Omental fat pad (tissue), 4 donors: ENCODE results near the gene GPR68. TPM values are rescaled to one million over a fixed set of nuclear protein-coding genes. Genes with fewer than 3 reads are reported as not detected.

Experiments
- ATAC-seq: fragments of 150-250 bp; one replicate; pipeline ENCODE4 v1.9.1; 2016; ENCODE audit warnings: mild to moderate bottlenecking, moderate library complexity; ENCODE audit not compliant: low FRiP score
- DNase-seq: peaks from one replicate; pipeline ENCODE4 v3.0.0-alpha.2; 2019; ENCODE audit warnings: low spot score
- total RNA-seq, 4 donors: library from RNA; depleted of rRNA; stranded (reverse); fragments of >200 nt; gene quantifications; one replicate each; pipeline ENCODE4 v1.1.0, GENCODE V29; 2016
- TF ChIP-seq, protein P1 (sequence below), 3 donors: fragments of 450-650 bp; IDR thresholded peaks; one replicate each; pipeline ENCODE4 v1.5.1; 2016 to 2017; ENCODE audit warnings: antibody characterized with exemption in 3 of 3, mild to moderate bottlenecking in 3 of 3, moderate library complexity in 2 of 3

GPR68 gene
- total RNA-seq, 4 donors from 2014 or later, result 0.19 to 0.36 (median 0.19) TPM; not detected in 1

DNA sequence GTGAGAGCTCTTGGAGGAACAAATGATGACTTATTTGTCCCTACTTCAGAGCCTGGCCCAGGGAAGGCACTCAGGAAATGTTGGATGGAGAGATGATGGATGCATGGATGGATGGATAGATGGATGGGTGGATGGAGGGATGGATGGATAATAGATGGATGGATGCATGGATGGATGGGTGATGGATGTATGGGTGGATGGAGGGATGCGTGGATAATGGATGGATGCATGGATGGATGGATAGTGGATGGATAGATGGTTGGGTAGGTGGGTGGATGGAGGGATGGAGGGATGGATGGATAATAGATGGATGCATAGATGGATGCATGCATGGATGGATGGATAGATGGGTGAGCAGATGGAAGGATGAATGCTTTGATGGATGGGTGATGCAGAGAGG lies 23.2 kb downstream of the GPR68 start:
- ATAC-seq (no peak), DNase-seq (no peak)
- TF ChIP-seq, protein P1, sequence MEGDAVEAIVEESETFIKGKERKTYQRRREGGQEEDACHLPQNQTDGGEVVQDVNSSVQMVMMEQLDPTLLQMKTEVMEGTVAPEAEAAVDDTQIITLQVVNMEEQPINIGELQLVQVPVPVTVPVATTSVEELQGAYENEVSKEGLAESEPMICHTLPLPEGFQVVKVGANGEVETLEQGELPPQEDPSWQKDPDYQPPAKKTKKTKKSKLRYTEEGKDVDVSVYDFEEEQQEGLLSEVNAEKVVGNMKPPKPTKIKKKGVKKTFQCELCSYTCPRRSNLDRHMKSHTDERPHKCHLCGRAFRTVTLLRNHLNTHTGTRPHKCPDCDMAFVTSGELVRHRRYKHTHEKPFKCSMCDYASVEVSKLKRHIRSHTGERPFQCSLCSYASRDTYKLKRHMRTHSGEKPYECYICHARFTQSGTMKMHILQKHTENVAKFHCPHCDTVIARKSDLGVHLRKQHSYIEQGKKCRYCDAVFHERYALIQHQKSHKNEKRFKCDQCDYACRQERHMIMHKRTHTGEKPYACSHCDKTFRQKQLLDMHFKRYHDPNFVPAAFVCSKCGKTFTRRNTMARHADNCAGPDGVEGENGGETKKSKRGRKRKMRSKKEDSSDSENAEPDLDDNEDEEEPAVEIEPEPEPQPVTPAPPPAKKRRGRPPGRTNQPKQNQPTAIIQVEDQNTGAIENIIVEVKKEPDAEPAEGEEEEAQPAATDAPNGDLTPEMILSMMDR (IDR thresholded peaks at IDR 0.05), result no peak

GRCh38 chr14:91220581-91221000 lies 23.9 kb downstream of the GPR68 start:
- TF ChIP-seq, protein P1 (IDR thresholded peaks at IDR 0.05), result no peak
- ATAC-seq (no peak), DNase-seq (no peak)

DNA sequence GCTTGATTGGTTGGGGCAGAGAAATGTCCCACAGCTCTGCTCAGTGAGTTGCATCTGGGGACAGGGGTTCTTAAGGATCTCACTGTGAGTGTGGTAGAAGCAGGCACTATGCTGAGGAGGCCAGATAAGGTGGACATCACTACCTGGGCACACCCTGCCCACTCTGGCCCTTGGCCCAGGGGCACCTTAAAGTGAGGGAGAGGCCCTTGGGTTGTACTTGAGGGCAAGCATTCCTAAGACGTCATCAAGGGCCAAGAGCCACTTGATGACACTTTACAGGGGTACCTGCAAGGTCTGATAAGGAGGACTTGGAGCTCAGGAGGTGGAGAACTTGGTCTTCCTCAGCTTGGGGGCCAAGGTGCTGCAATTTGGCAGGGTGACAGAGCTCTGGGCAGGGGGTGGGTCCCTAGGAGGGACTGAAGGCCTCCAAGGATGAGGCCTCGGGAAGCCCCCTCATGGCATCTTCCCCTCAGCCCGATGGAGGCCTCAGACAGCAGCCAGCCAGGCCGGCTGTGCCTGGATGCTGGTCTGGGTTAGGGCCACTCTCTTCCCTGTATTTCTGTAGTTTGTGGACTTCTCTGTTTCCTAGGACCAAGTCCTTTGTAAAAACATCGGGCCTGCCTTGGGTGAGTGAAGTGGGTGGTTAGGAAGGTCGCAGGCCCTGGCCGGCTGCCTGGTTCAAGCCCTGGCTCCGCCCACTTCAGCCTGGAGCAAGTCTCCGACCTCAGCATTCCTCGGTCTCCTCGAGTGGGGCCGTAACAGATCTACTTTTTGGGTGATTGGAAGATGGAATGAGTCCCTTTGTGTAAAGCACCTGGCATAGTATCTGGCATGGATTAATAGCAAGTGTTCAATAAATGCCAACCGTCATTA lies 24.8 kb downstream of the GPR68 start:
- ATAC-seq, result no peak

DNA sequence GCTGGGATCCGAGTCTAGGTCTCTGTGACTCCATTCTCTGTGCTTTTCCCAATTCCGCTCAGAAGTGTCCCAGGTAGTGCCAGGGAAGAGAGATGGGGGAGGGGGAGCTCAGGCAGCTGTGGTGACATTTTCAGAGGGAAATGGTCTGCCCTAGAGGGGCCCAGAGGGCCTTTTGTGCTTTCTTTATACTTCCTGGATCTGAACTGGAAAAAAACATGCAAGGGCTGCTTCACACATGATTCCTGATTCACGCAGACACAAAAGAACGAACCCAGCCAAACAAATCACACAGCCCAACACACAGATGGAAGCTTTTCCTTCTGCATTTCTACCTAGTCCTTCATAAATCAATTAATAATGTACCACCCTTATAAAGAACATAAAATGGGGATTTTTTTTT lies 26.5 kb downstream of the GPR68 start:
- TF ChIP-seq, protein P1 (IDR thresholded peaks at IDR 0.05), result no peak
- ATAC-seq, result no peak
- DNase-seq, result no peak

More for the DNA sequence above, 24.8 kb downstream of the GPR68 start:
- TF ChIP-seq, protein P1 (IDR thresholded peaks at IDR 0.05), result no peak
- no peak for DNase-seq

DNA sequence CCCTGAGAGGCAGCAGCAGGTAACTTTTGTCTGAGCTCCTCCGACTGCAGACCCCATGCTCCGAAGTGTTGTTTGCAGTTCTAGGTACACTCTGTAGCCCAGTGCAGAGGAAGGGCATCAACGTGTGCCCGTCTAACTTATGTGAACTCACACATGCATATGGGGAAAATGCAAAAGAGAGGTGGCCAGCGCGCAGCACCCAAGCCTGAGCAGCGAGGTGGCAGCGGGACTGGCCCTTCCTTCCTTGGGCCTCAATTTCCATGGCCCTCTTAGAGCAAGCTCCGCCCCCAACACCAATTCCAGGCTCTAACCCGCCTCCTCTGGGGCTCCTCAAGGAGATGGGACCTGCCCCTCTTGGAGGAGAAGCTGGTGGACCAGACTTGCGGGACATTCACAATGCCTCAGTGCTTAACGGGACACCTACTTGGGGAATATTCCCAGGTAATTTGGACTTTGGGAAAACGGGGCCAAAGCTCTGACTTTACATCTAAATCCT lies 27.7 kb downstream of the GPR68 start:
- no peak for DNase-seq
- no peak for ATAC-seq
- TF ChIP-seq, protein P1 (IDR thresholded peaks at IDR 0.05), result no peak

DNA sequence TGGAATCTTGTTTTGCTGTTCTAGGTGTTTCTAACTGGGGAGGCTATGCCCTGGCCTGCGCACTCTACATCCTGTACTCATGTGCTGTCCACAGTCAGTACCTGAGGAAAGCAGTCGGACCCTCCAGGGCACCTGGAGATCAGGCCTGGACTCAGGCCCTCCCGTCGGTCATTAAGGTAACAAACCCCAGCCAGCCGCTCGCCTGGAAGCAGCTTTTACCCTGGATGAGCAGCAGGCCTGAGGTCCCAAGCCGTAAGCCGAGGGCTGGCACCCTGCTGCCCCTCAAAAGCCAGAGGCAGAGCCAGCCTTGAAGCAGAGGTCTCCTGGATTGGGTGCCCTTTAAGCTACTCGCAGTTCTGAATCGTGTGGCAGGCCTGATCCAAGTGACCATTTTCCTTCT lies 29.1 kb downstream of the GPR68 start:
- no peak for ATAC-seq
- DNase-seq, result no peak
- TF ChIP-seq, protein P1 (IDR thresholded peaks at IDR 0.05), result no peak

DNA sequence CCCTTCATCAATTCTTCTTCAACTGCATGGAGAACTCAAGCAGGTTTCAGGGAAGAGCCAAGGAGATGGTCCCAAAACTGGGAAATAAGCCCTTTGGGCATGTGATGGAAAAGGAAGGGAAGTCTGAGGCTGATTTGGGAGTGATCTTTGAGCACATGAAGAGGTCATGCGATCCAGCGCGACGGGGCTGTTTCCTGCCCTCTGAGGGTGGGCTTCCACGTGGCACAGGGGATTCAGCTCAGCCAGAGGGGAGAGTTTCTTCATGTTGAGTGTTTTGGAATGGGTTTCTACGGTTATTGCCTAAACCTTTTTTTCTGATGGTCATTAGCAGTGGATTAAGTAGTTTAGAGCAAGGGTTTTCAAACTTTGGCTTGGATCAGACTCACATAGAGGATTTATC lies 30.2 kb downstream of the GPR68 start:
- ATAC-seq, result no peak
- DNase-seq, result no peak
- TF ChIP-seq, protein P1 (IDR thresholded peaks at IDR 0.05), result no peak
